IPS-18a (cell line): ENCODE results near the gene DCLK3.

Experiments
- H3K27ac ChIP-seq: one replicate; pipeline ENCODE4 v1.5.1; 2013; ENCODE audit warnings: low read length
- H3K27me3 ChIP-seq: one replicate; pipeline ENCODE4 v1.6.1; 2013; ENCODE audit warnings: mild to moderate bottlenecking, low read length; ENCODE audit not compliant: control insufficient read depth, insufficient read depth
- H3K36me3 ChIP-seq: one replicate; pipeline ENCODE4 v1.6.1; 2013; ENCODE audit warnings: low read depth, low read length; ENCODE audit not compliant: control insufficient read depth
- H3K4me1 ChIP-seq: one replicate; pipeline ENCODE4 v1.6.1; 2013; ENCODE audit warnings: low read depth, low read length; ENCODE audit not compliant: control insufficient read depth
- H3K4me3 ChIP-seq: one replicate; pipeline ENCODE4 v1.5.1; 2013; ENCODE audit warnings: low read length
- H3K9ac ChIP-seq: one replicate; pipeline ENCODE4 v1.6.1; 2013; ENCODE audit warnings: mild to moderate bottlenecking, low read length, moderate library complexity
- H3K9me3 ChIP-seq: one replicate; pipeline ENCODE4 v1.6.1; 2013; ENCODE audit warnings: low read depth, low read length; ENCODE audit not compliant: control insufficient read depth

The DCLK3 gene

DNA sequence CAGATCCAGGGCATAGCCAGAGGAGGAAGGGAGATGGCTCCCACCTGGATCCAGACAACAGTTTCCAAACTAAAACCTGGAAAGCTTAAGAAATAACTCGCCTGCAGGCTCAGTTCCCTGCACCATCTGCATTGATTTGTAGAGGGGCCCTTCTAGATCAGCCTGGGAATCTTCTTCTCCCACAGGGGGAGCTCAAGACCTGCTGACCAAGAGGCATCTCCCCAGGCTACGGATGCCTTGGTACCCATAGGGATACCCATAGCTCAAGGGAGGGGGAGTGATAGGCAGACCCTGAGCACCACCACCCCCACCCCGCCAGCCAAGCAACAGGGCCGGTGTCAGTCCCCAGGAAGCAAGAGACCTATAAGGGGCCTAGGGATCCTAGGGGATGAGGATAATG, 28.0 kb upstream of the DCLK3 start:
- no peak overlapping the region for H3K4me3 ChIP-seq
- no peak overlapping the region for H3K9ac ChIP-seq
- H3K27ac ChIP-seq = no peak overlapping the region
- H3K9me3 ChIP-seq = no peaks in the 10 kb centered on the region
- no peaks in the 10 kb centered on the region for H3K36me3 ChIP-seq
- no peaks in the 10 kb centered on the region for H3K27me3 ChIP-seq
- H3K4me1 ChIP-seq = no peaks in the 10 kb centered on the region

DNA sequence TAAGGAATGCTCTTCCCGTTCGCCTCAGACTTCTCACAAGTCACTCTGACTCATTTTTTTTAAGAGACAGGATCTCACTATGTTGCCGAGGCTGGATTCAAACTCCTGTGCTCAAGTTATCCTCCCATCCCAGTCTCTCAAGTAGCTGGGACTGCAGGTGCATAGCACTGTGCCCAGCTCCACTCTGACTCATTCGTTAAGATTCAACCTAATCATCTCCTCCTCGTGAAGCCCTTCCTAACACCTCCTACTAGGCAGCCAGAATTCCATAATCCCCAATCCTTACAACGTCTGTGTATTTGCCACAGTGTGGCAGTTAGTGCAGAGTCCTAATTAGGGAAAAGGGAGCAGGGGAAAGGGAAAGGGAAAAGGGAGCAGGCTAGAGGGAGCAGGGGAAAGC, 26.4 kb upstream of the DCLK3 start:
- no peak overlapping the region for H3K9ac ChIP-seq
- no peaks in the 10 kb centered on the region for H3K4me1 ChIP-seq
- H3K27ac ChIP-seq = no peak overlapping the region
- no peaks in the 10 kb centered on the region for H3K36me3 ChIP-seq
- no peaks in the 10 kb centered on the region for H3K9me3 ChIP-seq
- H3K27me3 ChIP-seq = no peaks in the 10 kb centered on the region
- no peak overlapping the region for H3K4me3 ChIP-seq

DNA sequence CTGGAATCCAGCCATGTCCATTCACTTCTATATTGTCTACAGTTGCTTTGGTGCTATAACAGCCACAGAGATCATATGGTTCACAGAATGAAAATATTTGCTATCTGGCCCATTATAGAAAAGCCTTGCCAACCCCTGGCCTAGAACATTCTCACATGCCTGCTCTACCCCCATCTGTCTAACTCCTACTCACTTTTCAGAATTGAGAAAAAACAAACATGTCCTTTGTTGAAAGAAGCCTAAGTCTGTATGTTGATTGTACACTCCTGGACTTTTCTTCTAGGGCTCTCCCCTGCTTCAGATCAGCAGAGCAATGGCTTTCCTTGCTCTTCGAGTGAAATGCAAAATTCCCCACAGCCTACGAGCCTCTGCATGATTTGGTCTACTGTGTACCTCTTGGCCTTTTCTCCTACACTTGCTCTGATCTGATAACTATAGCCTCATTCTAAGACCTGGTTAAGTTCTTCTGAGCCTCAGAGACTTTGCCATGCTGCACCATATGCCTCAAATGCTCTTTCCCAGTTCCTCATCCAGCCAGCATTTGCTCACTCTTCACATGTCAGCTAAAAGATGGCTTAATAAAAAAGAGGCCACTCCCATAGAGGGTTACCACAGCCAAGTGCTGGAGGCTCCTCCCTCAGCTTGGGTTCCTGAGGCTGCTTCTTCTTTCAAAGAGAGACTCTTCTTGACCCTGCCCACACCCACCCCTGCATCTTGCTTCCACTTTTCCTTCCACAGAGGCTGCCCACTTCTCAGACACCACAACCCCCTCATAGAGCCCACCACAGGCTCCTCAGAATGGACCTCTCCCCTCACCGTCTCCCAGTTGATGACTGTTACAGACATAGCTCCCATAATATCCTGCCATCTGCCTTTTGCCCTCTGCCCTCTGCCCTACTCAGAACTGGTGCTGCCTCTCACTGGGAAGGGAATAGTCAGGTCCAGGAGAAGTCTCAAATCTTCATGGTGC, 22.9 kb upstream of the DCLK3 start:
- no peaks in the 10 kb centered on the region for H3K27me3 ChIP-seq
- H3K36me3 ChIP-seq = no peaks in the 10 kb centered on the region
- H3K4me1 ChIP-seq = no peaks in the 10 kb centered on the region
- no peak overlapping the region for H3K9ac ChIP-seq
- no peak overlapping the region for H3K4me3 ChIP-seq
- H3K9me3 ChIP-seq = no peaks in the 10 kb centered on the region
- H3K27ac ChIP-seq = no peak overlapping the region

DNA sequence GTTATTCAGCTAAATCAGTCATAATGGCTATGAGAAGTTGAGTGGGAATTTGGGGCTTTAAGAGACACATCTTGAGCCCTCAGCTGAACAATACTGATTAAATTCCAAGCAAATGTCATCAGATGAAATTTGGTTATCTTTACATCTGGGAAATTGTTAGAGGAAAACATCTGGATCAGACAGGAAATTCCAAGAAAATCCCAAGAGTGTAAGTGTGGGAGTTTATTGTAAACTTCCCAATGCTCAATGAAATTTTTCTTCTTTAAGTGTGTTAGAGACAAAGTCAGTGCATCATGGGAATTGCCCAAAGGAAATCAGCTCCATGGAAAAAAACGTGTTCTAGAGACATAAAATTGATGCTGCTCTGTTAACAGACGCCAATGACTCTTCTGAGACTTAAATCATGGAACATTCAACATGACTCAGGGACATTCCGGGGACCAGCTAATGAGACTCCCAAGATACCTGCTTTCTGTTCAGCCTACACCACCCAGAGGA, 19.8 kb upstream of the DCLK3 start:
- no peak overlapping the region for H3K4me3 ChIP-seq
- H3K9ac ChIP-seq = no peak overlapping the region
- no peaks in the 10 kb centered on the region for H3K36me3 ChIP-seq
- H3K4me1 ChIP-seq = no peaks in the 10 kb centered on the region
- no peak overlapping the region for H3K27ac ChIP-seq
- no peaks in the 10 kb centered on the region for H3K27me3 ChIP-seq
- no peaks in the 10 kb centered on the region for H3K9me3 ChIP-seq

DNA sequence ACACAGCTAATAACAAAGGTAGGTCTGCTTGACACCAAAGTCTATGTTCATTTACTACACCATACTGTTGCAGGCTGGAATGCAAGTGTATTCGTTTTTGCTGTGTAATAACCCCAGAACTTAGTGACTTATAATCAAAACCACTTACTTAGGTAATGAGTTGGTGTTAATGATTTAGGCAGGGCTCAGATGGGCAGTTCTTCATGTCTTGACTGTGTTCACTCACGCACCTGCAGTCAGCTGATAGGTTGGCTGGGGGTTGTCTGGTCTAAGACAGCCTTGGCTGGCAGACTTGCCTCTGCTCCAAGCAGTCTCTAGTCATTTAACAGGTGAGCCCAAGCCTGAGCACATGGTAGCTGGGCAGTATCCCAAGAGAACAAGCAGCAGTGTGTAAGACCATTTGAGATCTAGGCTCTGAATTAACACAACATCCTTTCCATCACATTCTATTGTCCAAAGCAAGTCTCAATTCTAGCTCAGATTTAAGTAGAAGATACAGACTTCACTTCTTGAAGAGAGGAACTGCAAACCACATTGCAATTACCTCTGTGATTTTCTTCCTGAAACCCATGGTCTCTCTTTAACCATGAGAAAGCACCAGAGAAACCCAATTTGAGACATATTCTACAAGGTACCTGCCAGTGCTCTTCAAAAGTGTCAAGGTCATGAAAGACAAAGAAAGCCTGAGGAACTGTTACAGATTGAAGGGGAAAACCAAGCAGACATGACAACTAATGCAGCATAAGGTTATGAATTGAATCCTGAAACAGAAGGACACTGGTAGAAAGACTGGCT, 13.3 kb upstream of the DCLK3 start:
- Histone ChIP-seq H3K27ac (no peak overlapping the region), H3K4me3 (no peak overlapping the region), H3K27me3 (no peaks in the 10 kb centered on the region), H3K9me3 (no peaks in the 10 kb centered on the region), H3K36me3 (no peaks in the 10 kb centered on the region), H3K4me1 (no peaks in the 10 kb centered on the region), H3K9ac (no peak overlapping the region)

DNA sequence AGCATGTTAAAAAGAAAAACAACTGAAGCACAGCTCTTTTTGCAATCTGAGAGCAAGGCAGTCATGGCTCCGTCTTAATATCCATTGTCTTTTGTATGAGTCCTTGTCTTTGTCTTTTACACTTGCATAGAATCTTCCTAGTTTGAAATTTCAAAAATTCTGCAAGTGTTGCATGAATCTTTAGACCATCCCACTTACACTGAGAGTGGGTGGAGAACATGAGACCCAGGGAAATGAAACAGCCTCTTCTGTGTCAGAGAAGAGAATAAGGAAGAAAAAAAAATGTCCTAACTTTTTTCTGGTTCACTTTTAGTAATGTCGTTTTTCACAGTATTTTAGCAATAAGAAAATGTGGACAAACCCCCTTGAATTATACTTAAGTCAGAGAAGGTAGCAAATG, 12.1 kb upstream of the DCLK3 start:
- Histone ChIP-seq H3K4me1 (no peaks in the 10 kb centered on the region), H3K27me3 (no peaks in the 10 kb centered on the region), H3K9me3 (no peaks in the 10 kb centered on the region), H3K27ac (no peak overlapping the region), H3K9ac (no peak overlapping the region), H3K4me3 (no peak overlapping the region), H3K36me3 (no peaks in the 10 kb centered on the region)

DNA sequence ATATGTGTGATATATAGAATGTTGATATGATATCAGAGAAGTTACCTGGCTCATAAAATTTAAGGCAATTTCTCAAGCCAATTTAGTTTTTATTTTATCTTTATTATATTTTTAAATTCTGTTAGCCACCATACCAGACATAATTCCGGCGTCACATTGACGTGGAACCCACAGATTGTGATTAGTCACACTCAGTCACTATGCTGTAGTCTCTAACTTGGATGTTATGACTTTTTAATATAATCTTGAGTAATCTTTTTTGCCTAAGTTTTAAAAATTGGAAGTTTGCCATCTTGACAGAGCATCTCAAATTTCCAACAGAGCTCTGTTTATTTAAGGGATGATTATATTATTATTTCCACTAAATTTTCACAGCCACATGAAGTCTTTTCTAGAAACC, 9.7 kb upstream of the DCLK3 start:
- Histone ChIP-seq H3K9me3 (no peaks in the 10 kb centered on the region), H3K9ac (no peak overlapping the region), H3K4me3 (no peak overlapping the region), H3K36me3 (no peaks in the 10 kb centered on the region), H3K4me1 (peaks cover 14% of the 10 kb centered on the region), H3K27me3 (no peaks in the 10 kb centered on the region), H3K27ac (no peak overlapping the region)

DNA sequence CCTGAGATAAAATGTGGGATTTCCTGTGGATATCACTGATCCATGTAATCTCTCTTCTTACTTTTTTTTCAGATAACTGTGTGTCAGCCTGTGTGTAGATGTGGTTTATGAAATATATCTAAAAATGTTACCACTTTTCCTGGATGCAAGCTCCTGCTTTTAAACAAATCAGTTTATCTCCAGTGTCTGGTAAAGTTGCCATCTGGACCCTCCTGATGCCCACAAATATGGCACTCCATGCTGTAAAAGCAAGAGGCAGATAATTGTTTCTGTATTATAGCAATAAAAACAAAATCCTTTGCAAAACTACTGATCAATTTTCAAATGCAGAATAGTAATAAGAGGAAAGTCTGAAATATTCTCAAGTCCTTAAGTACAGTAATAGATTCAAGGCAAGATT, 7.6 kb upstream of the DCLK3 start:
- H3K4me3 ChIP-seq = no peak overlapping the region
- H3K27me3 ChIP-seq = no peaks in the 10 kb centered on the region
- H3K27ac ChIP-seq = no peak overlapping the region
- no peak overlapping the region for H3K9ac ChIP-seq
- H3K4me1 ChIP-seq = peaks cover 14% of the 10 kb centered on the region
- H3K9me3 ChIP-seq = no peaks in the 10 kb centered on the region
- no peaks in the 10 kb centered on the region for H3K36me3 ChIP-seq

DNA sequence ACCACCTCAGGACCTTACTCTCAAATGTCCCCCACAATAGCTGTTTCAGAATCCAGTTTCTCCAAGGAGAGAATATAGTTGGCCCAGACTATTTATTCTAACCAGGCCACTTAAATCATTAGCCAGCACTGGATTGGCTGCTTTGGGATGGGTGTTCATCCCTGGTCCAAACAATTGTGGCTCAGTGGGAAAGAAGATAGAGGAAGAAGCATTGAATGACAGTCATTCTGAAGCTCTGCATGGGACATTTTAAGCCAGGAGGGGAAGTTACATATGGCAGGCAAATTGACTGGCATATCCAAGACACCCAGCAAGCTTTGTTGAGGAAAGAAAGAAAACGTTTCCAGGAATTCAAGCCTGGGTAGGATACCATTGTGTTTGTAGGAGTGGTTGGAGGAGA, 5.6 kb upstream of the DCLK3 start:
- no peak overlapping the region for H3K9ac ChIP-seq
- H3K9me3 ChIP-seq = no peaks in the 10 kb centered on the region
- H3K4me1 ChIP-seq = peaks cover 14% of the 10 kb centered on the region
- no peak overlapping the region for H3K27ac ChIP-seq
- no peak overlapping the region for H3K4me3 ChIP-seq
- peaks cover 14% of the 10 kb centered on the region for H3K27me3 ChIP-seq
- H3K36me3 ChIP-seq = no peaks in the 10 kb centered on the region

DNA sequence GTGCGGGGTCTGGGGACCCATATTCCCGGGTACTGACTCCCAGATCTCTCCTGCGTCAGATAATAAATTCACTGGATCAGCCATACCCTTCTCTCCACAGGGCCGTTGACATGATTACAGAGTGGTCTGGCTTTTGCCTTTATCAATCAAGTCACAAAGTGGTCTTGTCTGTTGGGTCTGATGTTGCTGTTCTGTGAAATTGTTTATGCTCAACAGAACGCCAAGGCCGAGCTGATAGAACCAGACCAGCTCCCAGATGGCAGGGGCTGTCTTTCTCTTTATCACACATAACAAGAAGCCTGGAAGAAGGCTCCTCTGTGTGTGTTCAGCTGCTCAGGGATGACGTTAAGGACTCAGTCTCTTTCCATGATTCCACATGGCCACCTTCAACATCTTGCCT, 751 bp upstream of the DCLK3 start:
- H3K27me3 ChIP-seq = peaks cover 33% of the 10 kb centered on the region

DNA sequence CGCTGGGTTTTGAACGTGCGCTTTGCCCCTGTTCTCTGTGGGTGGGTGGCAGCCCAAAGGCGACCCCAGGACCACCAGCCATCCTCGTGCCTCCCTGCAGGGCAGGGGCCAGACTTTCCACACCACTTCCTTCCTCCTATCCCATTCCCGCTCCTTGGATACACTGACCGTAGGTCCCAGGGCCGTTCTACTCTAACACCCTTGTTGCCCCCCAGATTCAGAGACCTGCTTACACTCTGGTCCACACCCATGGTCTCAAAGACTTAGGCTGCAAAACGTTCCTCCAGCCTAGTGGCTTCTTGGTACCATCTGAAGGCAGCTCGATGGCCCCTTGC, 318 bp upstream of the DCLK3 start:
- H3K9ac ChIP-seq = no peak overlapping the region

More for the DNA sequence above, 751 bp upstream of the DCLK3 start:
- H3K36me3 ChIP-seq = no peaks in the 10 kb centered on the region
- H3K4me1 ChIP-seq = peaks cover 17% of the 10 kb centered on the region
- no peaks in the 10 kb centered on the region for H3K9me3 ChIP-seq
- H3K9ac ChIP-seq = no peak overlapping the region
- no peak overlapping the region for H3K4me3 ChIP-seq
- H3K27ac ChIP-seq = no peak overlapping the region

More for the DNA sequence above, 318 bp upstream of the DCLK3 start:
- peak overlapping the region; percentile 62 for H3K4me3 ChIP-seq
- H3K4me1 ChIP-seq = peaks cover 12% of the 10 kb centered on the region
- no peak overlapping the region for H3K27ac ChIP-seq
- H3K36me3 ChIP-seq = no peaks in the 10 kb centered on the region
- H3K9me3 ChIP-seq = no peaks in the 10 kb centered on the region
- peaks cover 33% of the 10 kb centered on the region for H3K27me3 ChIP-seq
